Cardiac atrium fibroblast (primary cell): ENCODE measurements around the gene SMIM10. TPM values are rescaled to one million over a fixed set of nuclear protein-coding genes. Genes with fewer than 3 reads are reported as not detected.

Source experiments
- total RNA-seq: library from RNA; depleted of rRNA; stranded (reverse); fragments of >200 nt; gene quantifications from 2 replicates; pipeline ENCODE4 v1.2.3, GENCODE V29; 2015

Gene SMIM10
- 1.1 and 4.5 TPM in 2 replicates for total RNA-seq

DNA sequence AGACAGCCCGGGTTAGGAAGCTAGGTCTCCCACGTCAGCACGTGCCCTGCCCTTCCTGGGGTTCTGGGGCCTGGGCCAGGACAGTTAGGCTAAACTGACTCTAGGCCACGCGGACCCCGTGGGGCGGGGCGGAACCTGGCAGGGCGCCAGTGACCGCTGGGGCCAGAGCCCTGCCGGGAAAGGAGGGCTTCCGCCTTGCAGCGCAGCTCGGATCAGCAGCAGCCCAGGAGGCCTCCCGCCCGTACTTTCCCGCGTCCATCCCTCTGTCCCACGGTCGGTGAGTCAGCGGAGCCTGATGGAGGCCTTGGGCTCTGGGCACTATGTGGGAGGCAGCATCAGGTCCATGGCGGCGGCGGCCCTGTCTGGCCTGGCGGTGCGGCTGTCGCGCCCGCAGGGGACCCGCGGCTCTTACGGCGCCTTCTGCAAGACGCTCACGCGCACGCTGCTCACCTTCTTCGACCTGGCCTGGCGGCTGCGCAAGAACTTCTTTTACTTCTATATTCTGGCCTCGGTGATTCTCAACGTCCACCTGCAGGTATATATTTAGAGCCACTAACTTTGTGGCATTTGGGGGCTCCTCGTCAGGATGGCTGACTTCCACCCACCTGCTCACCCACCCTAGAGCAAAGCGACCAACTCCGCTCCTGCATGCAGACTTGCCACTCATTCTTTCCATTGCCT, at the start of gene SMIM10:
SMIM10 (plus strand) TSS at position 191 of the 681 bp plus-strand sequence; CDS start at position 296, 105 bp downstream.

Other genes with a start within 250 kb of the SMIM10 start
- 3.6 and 9.2 TPM in 2 replicates for gene PABIR2, start 193.8 kb upstream of the SMIM10 start, total RNA-seq
- gene MOSPD1, start 75.7 kb upstream of the SMIM10 start, total RNA-seq = 15.3 and 22.8 TPM in 2 replicates
- 10.7 and 15.5 TPM in 2 replicates for gene RTL8B, start 31.6 kb downstream of the SMIM10 start, total RNA-seq
- 236 and 243 TPM in 2 replicates for gene RTL8C, start 41.4 kb downstream of the SMIM10 start, total RNA-seq
- 9.4 and 26.0 TPM in 2 replicates for gene RTL8A, start 61.1 kb downstream of the SMIM10 start, total RNA-seq
- 0.49 and 1.3 TPM in 2 replicates for gene SMIM10L2B, start 107.7 kb downstream of the SMIM10 start, total RNA-seq
- gene ETDB, start 129.5 kb downstream of the SMIM10 start, total RNA-seq = not detected in 2 replicates
- gene CT55, start 180.4 kb downstream of the SMIM10 start, total RNA-seq = not detected in 2 replicates